ENCODE results near the gene ZNF747. TPM values are rescaled to one million over a fixed set of nuclear protein-coding genes. Genes with fewer than 3 reads are reported as not detected.
A peak's percentile ranks its signal among the peaks of the same experiment; 100 is the strongest.

The ZNF747 gene
- total and polyA plus RNA-seq, 8 donors, result 6.6 to 11.8 (median 9.0) TPM

GRCh38 chr16:30567991-30568638, 33.5 kb upstream of the ZNF747 start:
- no peak overlapping the region for H3K4me3 ChIP-seq
- H3K4me1 ChIP-seq, result peaks cover 5 to 52% of the 10 kb centered on the region in 2 donors
- no peaks in the 10 kb centered on the region for H3K36me3 ChIP-seq
- H3K27me3 ChIP-seq, result no peaks in the 10 kb centered on the region
- intact Hi-C loops (cut with DNase I), result no loop called here
- TF ChIP-seq CTCF (IDR thresholded peaks at IDR 0.05), result no peak
- H3K9me3 ChIP-seq, result no peaks in the 10 kb centered on the region
- ATAC-seq (no peak), DNase-seq (peak in 1 of 4 donors; percentile 43)
- H3K27ac ChIP-seq, result peak overlapping the region in 1 of 2 donors; percentile 39

- H3K4me1 ChIP-seq, result peaks cover 1 to 46% of the 10 kb centered on the region in 2 donors
- H3K36me3 ChIP-seq, result no peaks in the 10 kb centered on the region
- H3K27ac ChIP-seq, result peak overlapping the region in 1 of 2 donors; percentile 39
- no peaks in the 10 kb centered on the region for H3K9me3 ChIP-seq
- no peaks in the 10 kb centered on the region for H3K27me3 ChIP-seq
- intact Hi-C loops (cut with DNase I), result no loop called here
- peak in 1 of 4 donors; percentile 23 for DNase-seq
- no peak for TF ChIP-seq CTCF (IDR thresholded peaks at IDR 0.05)
- ATAC-seq, result no peak
- no peak overlapping the region for H3K4me3 ChIP-seq
These were observed 32.7 kb upstream of the ZNF747 start for GRCh38 chr16:30567160-30567990.

GRCh38 chr16:30566531-30566930, 31.9 kb upstream of the ZNF747 start:
- Histone ChIP-seq H3K9me3 (no peaks in the 10 kb centered on the region), H3K27ac (no peak overlapping the region), H3K4me1 (peaks cover 0 to 48% of the 10 kb centered on the region in 2 donors), H3K4me3 (no peak overlapping the region), H3K36me3 (no peaks in the 10 kb centered on the region), H3K27me3 (no peaks in the 10 kb centered on the region)
- DNase-seq, result no peak
- ATAC-seq, result no peak
- intact Hi-C loops (cut with DNase I), result no loop called here
- TF ChIP-seq CTCF (IDR thresholded peaks at IDR 0.05), result no peak

GRCh38 chr16:30565984-30566383, 31.3 kb upstream of the ZNF747 start:
- H3K36me3 ChIP-seq, result no peaks in the 10 kb centered on the region
- no peaks in the 10 kb centered on the region for H3K9me3 ChIP-seq
- H3K27me3 ChIP-seq, result no peaks in the 10 kb centered on the region
- DNase-seq, result peak in 1 of 4 donors; percentile 18
- intact Hi-C loops (cut with DNase I), result no loop called here
- H3K27ac ChIP-seq, result no peak overlapping the region
- TF ChIP-seq CTCF (IDR thresholded peaks at IDR 0.05), result no peak
- H3K4me1 ChIP-seq, result peaks cover 0 to 50% of the 10 kb centered on the region in 2 donors
- H3K4me3 ChIP-seq, result no peak overlapping the region
- ATAC-seq, result no peak

GRCh38 chr16:30565526-30565925, 30.9 kb upstream of the ZNF747 start:
- Histone ChIP-seq H3K4me1 (peaks cover 0 to 50% of the 10 kb centered on the region in 2 donors), H3K9me3 (no peaks in the 10 kb centered on the region), H3K4me3 (no peak overlapping the region), H3K36me3 (no peaks in the 10 kb centered on the region), H3K27me3 (no peaks in the 10 kb centered on the region), H3K27ac (no peak overlapping the region)
- TF ChIP-seq CTCF (IDR thresholded peaks at IDR 0.05), result no peak
- ATAC-seq (no peak), DNase-seq (peak in 1 of 4 donors; percentile 10)
- intact Hi-C loops (cut with DNase I), result no loop called here
